ENCODE data around the gene LINGO1.

The LINGO1 gene

DNA sequence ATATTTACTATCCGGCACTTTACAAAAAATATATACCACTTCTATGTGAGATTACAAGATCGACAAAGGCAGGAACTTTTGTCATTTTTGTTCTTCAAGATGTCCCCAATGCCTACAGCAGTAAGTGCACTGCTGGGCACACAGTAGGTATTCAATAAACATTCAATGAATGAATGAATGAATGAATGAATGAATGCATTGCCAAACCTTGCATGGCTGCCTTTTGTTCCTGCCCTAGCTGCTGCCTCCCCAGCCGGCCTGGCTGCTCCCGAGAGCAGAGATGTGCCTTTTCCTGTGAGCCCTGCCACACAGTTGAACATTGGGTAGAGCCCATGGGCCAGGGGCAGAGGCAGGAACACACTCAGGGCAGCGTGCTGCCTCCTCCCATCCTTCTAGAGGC lies 37.5 kb downstream of the LINGO1 start:
- ATAC-seq (ENCODE audit: low read depth) (no peak), DNase-seq (ENCODE audit: low spot score in 2 of 2) (no peak)
- Mint-ChIP-seq H3K36me3 (no peaks in the 10 kb centered on the region), H3K4me3 (no peak overlapping the region), H3K9me3 (peaks cover 2% of the 10 kb centered on the region), H3K4me1 (no peaks in the 10 kb centered on the region), H3K27me3 (peaks cover 9% of the 10 kb centered on the region), H3K27ac (no peak overlapping the region)

DNA sequence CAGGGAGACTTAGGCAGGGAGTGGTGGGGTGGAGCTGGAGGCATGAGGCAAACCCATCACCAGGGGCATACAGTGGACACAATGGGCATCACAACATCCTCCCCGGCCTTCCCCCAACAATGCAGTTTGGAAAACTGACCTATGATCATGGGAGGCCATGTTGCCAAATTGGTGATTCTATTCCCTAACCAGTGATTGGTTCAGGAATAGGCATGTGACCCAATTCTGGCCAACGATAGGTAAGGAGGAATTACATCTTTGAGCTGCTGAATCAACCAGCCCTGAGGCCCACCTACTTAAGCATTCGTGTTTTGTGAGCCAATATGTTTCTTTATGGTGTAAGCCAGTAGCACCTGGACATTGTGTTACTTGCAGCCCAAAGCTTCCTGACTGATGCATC lies 40.0 kb downstream of the LINGO1 start:
- Mint-ChIP-seq H3K27ac (no peak overlapping the region), H3K27me3 (peaks cover 12% of the 10 kb centered on the region), H3K4me1 (no peaks in the 10 kb centered on the region), H3K9me3 (peaks cover 2% of the 10 kb centered on the region), H3K4me3 (no peak overlapping the region), H3K36me3 (no peaks in the 10 kb centered on the region)
- DNase-seq (ENCODE audit: low spot score in 2 of 2): no peak
- no peak for ATAC-seq (ENCODE audit: low read depth)

DNA sequence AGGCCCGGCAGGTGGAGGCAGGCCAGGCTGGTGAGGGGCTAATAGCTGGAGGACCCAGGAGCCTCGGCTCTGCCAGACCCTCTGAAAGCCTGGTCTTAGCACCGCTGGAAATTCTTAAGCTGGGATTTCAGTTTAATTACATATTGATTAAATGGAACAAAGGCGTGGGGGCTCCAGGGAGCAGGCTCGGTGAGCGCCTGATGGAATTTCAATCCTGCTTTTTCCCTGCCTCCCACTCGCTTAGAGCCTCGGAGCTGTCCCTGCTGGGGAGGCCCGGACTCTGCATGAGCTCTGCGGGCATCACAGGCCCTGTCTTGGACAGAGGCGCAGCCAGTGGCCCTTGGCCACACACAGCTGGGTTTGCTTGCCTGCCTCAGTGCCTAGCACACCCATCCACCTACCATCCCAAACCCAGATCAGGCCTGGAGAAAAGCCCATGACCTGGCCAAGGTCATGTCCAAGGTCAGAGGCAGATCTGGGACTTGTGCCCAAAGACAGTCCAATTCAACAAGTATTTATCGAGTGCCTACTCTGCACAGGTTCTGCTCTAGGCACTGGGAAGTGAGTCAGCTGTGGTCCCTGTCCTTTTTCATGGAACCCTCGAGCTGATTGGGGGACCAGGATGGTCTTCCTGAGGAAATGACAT lies 40.6 kb downstream of the LINGO1 start:
- Mint-ChIP-seq H3K9me3 (peaks cover 2% of the 10 kb centered on the region), H3K27me3 (peaks cover 15% of the 10 kb centered on the region), H3K4me1 (no peaks in the 10 kb centered on the region), H3K27ac (no peak overlapping the region), H3K4me3 (no peak overlapping the region), H3K36me3 (no peaks in the 10 kb centered on the region)
- ATAC-seq (ENCODE audit: low read depth) (no peak), DNase-seq (ENCODE audit: low spot score in 2 of 2) (no peak)

DNA sequence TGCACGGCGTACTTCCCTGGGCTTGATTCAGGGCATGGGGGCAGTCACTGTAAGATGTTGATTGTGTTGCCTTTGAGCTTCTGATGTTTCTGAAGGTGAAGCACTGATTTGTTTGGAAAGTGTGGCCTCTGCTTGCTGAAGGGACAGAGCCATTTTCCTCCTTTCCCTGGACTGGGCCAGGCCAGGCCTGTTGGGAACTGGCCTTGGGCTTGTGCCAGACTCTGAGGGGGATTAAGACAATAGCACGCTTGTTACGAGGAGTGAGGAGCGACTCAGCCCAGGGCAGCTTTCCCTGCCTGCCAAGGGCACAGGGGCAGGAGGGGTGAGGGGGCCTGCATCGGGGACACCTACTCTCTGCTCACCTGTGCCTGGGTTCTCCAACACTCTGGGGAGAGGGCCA lies 42.9 kb downstream of the LINGO1 start:
- DNase-seq (ENCODE audit: low spot score in 2 of 2) (no peak), ATAC-seq (ENCODE audit: low read depth) (no peak)
- peaks cover 24% of the 10 kb centered on the region for H3K27me3 Mint-ChIP-seq
- H3K9me3 Mint-ChIP-seq: peaks cover 2% of the 10 kb centered on the region
- no peak overlapping the region for H3K27ac Mint-ChIP-seq
- H3K4me3 Mint-ChIP-seq: no peak overlapping the region
- no peaks in the 10 kb centered on the region for H3K4me1 Mint-ChIP-seq
- no peaks in the 10 kb centered on the region for H3K36me3 Mint-ChIP-seq

DNA sequence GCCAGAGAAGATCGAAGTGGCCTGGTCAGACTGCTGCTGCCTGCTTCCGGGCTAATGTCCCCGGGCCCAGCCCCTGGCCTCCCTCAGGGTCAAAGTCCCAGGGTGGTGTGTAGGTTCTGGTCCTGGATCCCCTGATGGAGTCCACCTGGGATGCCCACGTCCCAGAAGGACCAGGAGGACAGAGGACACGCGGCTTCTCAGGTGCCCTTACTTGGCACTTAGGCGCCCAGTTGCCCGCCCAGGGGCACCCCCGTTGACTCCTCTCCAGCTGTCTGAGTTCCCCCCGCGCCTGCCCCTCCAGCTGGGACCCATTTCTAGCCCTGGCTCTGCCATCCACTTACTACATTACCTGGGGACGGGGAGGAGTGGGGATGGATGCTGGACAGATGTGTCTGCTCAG lies 44.6 kb downstream of the LINGO1 start:
- ATAC-seq (ENCODE audit: low read depth) (no peak), DNase-seq (ENCODE audit: low spot score in 2 of 2) (no peak)
- Mint-ChIP-seq H3K36me3 (no peaks in the 10 kb centered on the region), H3K4me1 (no peaks in the 10 kb centered on the region), H3K27me3 (peaks cover 27% of the 10 kb centered on the region), H3K9me3 (peaks cover 2% of the 10 kb centered on the region), H3K27ac (no peak overlapping the region), H3K4me3 (no peak overlapping the region)

DNA sequence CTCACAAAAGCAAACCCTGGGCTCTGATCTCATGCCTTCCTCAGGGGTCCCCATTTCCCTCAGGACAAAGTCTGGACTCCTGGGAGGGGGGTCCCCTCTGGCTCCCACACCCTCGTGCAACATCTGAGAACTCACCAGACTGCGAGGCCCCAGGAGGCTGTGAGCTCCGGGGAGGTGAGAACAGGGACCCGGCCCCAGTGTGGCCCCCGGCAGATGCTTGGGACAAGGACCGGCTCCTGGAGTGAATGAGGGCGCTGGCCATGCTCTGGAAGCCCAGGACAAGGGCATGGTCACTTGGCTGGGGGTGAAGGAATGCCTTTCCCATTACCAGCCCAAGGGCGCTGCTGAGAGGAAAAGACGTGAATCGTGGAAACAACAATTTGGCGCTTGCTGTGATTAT lies 48.0 kb downstream of the LINGO1 start:
- Mint-ChIP-seq H3K4me1 (no peaks in the 10 kb centered on the region), H3K36me3 (no peaks in the 10 kb centered on the region), H3K9me3 (no peaks in the 10 kb centered on the region), H3K4me3 (no peak overlapping the region), H3K27me3 (peaks cover 21% of the 10 kb centered on the region), H3K27ac (no peak overlapping the region)
- no peak for DNase-seq (ENCODE audit: low spot score in 2 of 2)
- no peak for ATAC-seq (ENCODE audit: low read depth)

DNA sequence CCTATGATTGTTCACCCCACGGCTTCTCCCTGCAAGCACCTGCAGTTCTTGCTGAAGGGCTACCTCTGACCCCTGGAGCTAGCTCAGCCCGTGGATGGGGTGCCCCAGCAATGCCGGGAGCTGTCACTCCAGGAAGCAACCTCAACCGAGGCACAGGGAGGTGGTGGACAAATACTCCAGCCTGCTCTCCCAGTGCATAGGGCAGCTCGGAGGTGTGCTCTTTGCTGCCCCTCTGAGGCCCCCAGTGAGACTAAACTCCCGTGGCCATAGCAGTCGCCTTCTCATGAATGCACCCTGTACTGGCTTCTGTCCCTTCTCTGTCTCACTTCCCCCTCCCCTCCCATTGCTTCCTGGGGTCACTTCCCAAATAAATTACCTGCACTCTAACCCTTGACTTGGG lies 48.5 kb downstream of the LINGO1 start:
- no peak overlapping the region for H3K4me3 Mint-ChIP-seq
- DNase-seq (ENCODE audit: low spot score in 2 of 2): no peak
- no peak for ATAC-seq (ENCODE audit: low read depth)
- peaks cover 21% of the 10 kb centered on the region for H3K27me3 Mint-ChIP-seq
- no peaks in the 10 kb centered on the region for H3K4me1 Mint-ChIP-seq
- no peaks in the 10 kb centered on the region for H3K36me3 Mint-ChIP-seq
- no peaks in the 10 kb centered on the region for H3K9me3 Mint-ChIP-seq
- H3K27ac Mint-ChIP-seq: no peak overlapping the region

DNA sequence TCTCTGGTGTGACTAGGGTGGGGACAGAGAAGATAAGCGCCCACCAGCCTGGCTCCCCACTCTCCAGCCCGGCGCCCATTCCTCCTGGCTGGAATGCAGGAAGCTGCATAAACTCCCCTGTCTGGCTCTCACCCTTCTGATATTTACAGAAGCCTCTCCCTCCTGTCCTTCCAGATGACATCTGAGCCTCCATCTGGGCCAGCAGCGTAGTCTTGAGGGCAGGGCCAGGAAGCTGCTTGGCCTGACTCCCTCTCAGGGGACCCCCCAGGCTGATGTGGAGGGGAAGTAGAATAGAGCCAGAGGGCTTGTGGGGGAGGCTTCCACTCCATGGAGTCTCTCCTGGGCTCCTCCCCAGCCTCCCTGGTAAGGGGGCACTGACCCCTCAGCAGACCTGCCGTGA lies 49.9 kb downstream of the LINGO1 start:
- no peak for ATAC-seq (ENCODE audit: low read depth)
- Mint-ChIP-seq H3K36me3 (no peaks in the 10 kb centered on the region), H3K4me1 (no peaks in the 10 kb centered on the region), H3K9me3 (no peaks in the 10 kb centered on the region), H3K4me3 (no peak overlapping the region), H3K27me3 (peaks cover 18% of the 10 kb centered on the region), H3K27ac (no peak overlapping the region)
- no peak for DNase-seq (ENCODE audit: low spot score in 2 of 2)

DNA sequence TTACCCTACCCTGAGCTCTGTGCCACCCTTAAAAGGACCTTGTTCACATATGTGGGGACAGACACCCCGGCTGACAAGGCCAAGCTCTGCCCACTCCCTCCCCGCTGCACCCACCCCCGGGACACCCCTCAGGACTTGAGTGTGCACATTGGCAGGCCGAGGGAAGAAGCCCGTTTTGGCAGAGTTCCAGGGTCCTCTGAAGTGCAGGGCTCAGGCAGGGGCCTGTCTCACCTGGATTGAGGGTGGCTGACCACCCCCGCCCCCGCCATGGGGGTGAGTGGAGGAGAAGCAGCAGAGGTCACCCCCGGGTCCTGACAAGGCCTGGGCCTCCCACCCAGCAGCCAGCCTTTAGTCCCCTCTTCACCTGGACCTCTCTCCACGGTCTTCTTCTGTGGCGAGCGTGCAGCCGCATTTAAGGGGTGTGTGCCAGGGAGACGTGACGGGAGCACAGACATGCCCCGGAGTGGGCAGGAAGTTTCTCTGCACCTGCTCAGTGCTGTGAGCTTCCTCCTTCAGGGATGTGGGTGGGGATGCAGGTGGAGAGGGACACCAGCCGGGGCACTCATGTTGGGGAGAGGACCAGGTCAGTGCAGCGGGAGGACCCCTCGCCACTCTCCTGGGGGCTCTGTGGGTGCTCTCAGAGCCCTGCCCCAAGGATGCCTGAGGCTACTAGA lies 50.7 kb downstream of the LINGO1 start:
- H3K27me3 Mint-ChIP-seq: peaks cover 15% of the 10 kb centered on the region
- H3K27ac Mint-ChIP-seq: no peak overlapping the region
- ATAC-seq (ENCODE audit: low read depth): no peak
- H3K36me3 Mint-ChIP-seq: no peaks in the 10 kb centered on the region
- H3K4me3 Mint-ChIP-seq: no peak overlapping the region
- no peak for DNase-seq (ENCODE audit: low spot score in 2 of 2)
- no peaks in the 10 kb centered on the region for H3K9me3 Mint-ChIP-seq
- H3K4me1 Mint-ChIP-seq: no peaks in the 10 kb centered on the region

DNA sequence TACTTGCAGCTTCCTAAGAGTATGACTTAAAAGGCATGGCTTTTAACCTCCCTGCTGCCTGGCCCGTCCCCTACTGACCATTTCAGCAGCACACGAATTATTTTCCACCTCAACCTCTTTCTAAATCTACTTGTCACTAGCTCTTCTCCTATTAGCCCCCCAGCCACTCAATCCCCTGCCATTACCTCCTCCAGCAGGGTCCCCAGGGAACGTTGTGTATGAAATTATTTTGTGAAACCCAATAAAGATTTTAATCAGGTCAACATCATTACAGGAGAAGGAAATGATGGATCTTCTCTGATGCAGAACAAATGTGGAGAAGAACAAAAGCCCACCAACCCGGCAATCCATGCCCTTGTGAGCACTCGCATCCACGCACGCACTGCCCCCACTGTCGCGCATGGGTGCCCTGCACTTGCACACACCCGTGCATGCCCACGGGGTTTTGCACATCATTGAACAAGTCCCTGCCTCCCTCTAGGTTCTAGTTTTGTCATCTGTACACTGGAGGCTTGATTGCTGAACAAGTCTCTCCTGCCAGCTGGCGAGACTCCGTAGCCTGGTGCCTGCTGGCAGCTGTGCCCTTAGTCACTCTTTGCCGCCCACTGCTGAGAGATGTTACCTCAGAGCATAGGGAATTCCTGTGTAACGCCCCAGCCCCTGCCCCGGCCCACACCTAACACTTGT lies 51.6 kb downstream of the LINGO1 start:
- DNase-seq (ENCODE audit: low spot score in 2 of 2) (no peak), ATAC-seq (ENCODE audit: low read depth) (no peak)
- H3K36me3 Mint-ChIP-seq: no peaks in the 10 kb centered on the region
- no peaks in the 10 kb centered on the region for H3K9me3 Mint-ChIP-seq
- no peak overlapping the region for H3K4me3 Mint-ChIP-seq
- no peaks in the 10 kb centered on the region for H3K4me1 Mint-ChIP-seq
- H3K27ac Mint-ChIP-seq: no peak overlapping the region
- peaks cover 15% of the 10 kb centered on the region for H3K27me3 Mint-ChIP-seq

DNA sequence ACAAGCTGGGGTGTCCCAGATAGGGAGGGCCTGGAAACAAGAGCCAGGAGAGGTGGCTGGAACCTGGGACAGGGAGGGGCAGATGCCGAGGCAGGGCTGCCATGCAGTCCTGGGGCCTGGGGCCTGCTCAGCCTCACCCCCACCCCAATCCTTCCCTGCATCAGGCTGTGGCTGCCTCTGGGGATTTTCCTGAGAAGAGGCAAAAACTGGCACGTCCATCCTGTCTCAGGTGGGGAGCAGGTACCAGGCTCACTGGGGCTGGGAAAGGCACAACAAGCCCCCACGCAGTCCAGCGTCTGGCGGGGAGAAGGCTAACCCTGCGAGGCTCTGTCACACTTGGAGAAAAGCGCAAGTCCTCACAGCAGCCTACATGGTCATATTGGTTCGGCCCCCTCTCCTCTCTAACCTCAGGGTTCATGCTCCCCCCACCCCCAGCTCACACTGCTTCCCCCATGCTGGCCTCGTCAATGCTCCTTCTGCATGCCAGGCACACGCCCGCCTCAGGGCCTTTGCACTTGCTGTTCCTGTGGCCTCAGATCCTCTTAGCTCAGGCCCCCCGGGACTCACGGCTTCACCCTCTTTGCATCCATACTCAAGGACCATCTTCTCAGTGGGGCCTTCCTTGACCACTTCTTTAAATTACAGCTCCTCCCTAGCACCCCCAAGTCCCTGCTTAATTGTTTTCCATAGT lies 53.1 kb downstream of the LINGO1 start:
- Mint-ChIP-seq H3K9me3 (no peaks in the 10 kb centered on the region), H3K36me3 (no peaks in the 10 kb centered on the region), H3K27me3 (peaks cover 8% of the 10 kb centered on the region), H3K27ac (no peak overlapping the region), H3K4me1 (no peaks in the 10 kb centered on the region), H3K4me3 (no peak overlapping the region)
- ATAC-seq (ENCODE audit: low read depth) (no peak), DNase-seq (ENCODE audit: low spot score in 2 of 2) (no peak)

DNA sequence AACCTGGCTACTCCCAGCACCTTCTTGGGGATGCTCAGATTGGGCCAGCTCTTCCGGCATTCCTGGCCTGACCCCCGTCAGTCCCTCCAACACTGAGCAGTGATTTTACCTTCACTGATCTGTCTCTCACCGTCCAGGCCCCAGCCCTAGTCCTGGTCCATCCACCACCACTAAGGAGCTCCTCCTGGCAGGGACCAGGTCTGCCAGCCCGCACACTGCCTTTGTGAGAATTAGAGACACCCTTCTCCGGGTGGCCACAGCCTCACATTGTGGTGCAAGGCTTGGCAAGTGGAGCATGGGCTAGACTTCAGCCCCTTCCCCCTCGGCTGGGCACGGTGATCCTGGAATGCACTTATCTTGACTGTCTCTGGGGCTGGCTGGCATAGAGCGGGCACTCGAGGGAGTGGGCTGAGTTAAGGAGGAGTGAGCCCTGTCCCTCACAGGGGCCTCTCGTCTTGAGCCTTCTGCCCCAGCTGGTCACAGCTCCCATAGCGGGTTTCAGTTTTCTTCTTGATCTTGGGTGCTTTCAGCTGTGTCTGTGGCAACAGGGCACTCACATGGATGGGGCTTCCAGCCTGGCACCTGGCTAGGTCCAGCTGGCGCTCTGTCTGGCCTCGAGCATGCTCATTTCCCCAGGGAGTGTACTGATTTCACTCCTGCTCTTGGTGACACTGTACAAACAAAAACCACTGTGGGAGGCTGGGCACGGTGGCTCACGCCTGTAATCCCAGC lies 53.9 kb downstream of the LINGO1 start:
- Mint-ChIP-seq H3K36me3 (no peaks in the 10 kb centered on the region), H3K27ac (no peak overlapping the region), H3K27me3 (peaks cover 6% of the 10 kb centered on the region), H3K4me3 (no peak overlapping the region), H3K4me1 (no peaks in the 10 kb centered on the region), H3K9me3 (no peaks in the 10 kb centered on the region)
- DNase-seq (ENCODE audit: low spot score in 2 of 2): no peak
- no peak for ATAC-seq (ENCODE audit: low read depth)

DNA sequence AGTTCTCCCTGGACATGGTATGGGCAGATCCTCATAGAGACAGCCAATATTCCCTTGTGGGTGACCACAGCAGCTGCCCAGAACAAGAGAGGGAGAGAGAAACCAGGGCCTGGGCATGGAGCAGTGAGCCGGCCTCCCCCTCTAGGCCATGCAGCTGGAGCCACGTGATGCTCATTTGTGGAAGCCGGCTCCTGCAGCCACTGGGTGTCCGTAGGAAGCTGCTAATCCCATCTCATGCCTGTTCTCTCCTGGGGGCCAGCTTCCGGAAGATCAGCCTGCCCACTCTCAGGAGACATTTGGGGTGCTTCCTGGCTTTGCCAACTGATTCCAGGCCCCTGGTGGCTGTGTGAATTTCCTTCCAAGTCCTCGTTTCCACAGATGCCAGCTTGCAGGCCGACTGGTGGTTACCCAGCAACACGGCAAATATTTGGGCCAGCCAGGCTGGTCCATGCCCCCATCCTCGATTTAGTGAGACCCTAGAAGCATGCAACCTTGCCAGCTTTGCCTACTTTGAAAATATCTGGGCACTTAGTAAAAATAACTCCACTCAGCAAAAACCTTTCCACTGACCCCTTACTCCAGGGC lies 55.3 kb downstream of the LINGO1 start:
- DNase-seq (ENCODE audit: low spot score in 2 of 2): no peak

More for the DNA sequence above, 55.3 kb downstream of the LINGO1 start:
- Mint-ChIP-seq H3K36me3 (no peaks in the 10 kb centered on the region), H3K27ac (no peak overlapping the region), H3K9me3 (no peaks in the 10 kb centered on the region), H3K27me3 (peaks cover 3% of the 10 kb centered on the region), H3K4me1 (no peaks in the 10 kb centered on the region), H3K4me3 (no peak overlapping the region)
- no peak for ATAC-seq (ENCODE audit: low read depth)
